ENCODE results near the gene FN3K.

FN3K gene

DNA sequence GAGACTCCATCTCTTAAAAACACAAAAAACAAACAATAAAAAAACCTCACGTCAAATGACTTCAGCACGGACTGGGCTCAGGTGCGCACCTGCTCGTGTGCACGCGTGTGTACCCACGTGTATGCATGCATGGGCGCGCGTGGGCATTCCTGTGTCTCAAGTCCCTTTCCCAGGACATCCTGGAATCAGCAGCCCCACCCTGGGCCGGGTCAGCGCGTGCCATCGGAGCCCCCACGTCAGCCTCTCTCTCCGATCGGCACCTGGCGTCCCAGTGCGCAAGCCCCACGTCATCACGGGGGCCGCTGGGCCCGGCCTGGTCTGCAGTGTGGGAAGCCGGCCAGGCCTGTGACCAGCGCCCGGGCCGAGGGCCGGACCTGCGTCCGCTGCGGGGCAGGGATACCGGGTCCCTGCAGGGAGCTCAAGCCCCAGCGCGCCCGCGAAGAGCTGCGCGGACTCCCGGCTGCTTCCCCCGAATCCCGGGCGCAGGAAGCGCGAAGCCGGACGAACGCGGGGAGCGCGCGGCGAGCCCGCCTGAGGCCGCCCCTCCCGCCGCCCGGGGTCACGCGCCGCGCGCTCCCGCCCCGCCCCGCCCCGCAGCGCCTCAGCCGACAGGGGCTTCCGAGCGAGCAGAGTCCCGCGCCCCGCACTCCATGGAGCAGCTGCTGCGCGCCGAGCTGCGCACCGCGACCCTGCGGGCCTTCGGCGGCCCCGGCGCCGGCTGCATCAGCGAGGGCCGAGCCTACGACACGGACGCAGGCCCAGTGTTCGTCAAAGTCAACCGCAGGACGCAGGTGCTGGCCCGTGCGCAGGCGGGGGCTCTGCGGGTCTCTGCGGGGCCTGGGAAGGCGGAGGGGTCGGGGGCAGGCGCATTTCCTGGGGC is at the start of gene FN3K:
Gene FN3K (plus strand): TSS at position 629 of the 880 bp plus-strand sequence. CDS start 22 bp downstream, at position 651.
- H3K27me3 Mint-ChIP-seq: peaks cover 9% of the 10 kb centered on the region
- H3K36me3 Mint-ChIP-seq: peaks cover 37% of the 10 kb centered on the region
- H3K9me3 Mint-ChIP-seq: peaks cover 6% of the 10 kb centered on the region
- ATAC-seq: peak; percentile 49
- H3K27ac Mint-ChIP-seq: no peak within 1 kb of the TSS
- H3K4me3 Mint-ChIP-seq: peak within 1 kb of the TSS; percentile 35
- no peaks in the 10 kb centered on the region for H3K4me1 Mint-ChIP-seq

DNA sequence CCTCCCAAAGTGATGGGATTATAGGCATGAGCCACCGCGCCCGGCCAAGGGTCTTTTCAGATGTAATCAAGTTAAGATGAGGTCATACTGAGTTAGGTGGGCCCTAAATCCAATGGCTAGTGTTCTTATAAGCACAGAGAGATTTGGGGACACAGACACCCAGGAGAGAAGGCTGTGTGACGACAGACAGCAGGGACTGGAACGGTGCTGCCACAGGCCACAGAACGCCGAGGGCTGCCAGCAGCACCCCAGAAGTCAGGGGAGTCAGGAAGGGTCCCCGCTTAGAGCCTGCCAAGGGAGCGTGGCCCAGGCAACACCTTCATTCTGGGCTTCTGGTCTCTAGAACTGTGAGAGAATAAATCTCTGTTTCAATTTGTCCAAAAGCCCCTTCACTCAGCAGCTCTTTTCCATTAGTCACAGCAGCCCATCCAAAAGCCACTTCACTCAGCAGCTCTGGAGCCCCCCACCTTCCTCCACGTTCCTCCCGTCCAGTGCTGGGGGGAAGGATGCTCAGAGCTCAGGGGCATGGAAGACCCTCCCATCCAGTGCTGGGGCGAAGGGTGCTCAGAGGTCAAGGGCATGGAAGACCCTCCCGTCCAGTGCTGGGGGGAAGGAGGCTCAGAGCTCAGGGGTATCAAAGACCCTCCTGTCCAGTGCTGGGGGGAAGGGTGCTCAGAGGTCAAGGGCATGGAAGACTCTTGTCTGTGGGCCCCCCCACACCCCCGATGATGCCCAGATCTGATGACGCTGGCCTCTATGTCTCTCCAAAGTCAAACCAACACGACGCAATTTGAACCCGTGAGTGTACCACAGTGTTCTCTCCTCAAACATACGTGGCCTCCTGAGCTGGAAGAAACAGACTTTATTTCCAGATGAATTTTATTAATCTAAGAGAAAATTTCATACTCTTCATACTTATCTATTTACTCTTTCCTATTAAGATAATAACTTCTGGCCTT is 48.8 kb upstream of the FN3K start:
- ATAC-seq: no peak
- H3K36me3 Mint-ChIP-seq: peaks cover 6% of the 10 kb centered on the region
- no peaks in the 10 kb centered on the region for H3K4me1 Mint-ChIP-seq
- no peaks in the 10 kb centered on the region for H3K27me3 Mint-ChIP-seq
- no peak overlapping the region for H3K27ac Mint-ChIP-seq
- H3K9me3 Mint-ChIP-seq: peaks cover 3% of the 10 kb centered on the region
- H3K4me3 Mint-ChIP-seq: no peak overlapping the region

DNA sequence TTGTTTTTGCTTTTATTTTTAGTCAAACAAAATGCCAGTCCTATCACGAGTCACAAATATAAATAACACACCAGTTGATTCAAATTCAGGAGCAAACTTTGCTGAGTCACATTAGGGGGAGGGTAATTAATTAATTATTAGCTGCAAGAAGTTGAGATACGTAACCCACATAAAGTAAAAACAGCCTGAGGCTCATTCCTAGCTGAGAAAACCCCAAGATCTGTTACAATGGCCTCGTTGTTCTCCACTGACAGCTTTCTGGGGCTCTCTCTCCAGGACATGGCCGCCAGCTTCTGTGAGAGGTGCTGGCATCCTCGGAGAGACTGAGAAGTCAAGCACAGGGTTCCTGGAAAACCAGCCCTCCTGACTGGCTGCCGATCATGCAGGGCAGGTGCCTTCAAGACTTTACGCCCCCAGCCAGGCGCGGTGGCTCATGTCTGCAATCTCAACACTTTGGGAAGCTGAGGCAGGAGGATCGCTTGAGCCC is 48.0 kb upstream of the FN3K start:
- no peak for ATAC-seq
- Mint-ChIP-seq H3K9me3 (no peaks in the 10 kb centered on the region), H3K27ac (no peak overlapping the region), H3K4me3 (no peak overlapping the region), H3K36me3 (peaks cover 6% of the 10 kb centered on the region), H3K4me1 (no peaks in the 10 kb centered on the region), H3K27me3 (no peaks in the 10 kb centered on the region)

DNA sequence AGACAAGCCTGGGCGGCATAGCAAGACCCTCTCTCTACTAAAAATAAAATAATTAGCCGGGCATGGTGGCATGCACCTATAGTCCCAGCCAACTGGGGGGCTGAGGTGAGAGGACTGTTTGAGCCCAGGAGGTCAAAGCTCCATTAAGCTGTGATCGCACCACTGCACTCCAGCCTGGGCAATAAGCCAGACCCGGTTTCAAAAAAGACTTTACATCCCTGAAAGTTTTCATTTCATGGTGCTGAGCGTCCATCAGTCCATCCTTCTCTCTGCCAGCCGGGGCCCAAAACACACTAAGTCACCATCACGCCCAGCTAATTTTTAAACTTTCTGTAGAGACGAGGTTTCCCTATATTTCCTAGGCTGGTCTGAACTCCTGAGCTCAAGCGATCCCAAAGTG is 47.5 kb upstream of the FN3K start:
- no peak for ATAC-seq
- no peaks in the 10 kb centered on the region for H3K27me3 Mint-ChIP-seq
- no peak overlapping the region for H3K27ac Mint-ChIP-seq
- no peaks in the 10 kb centered on the region for H3K9me3 Mint-ChIP-seq
- H3K4me3 Mint-ChIP-seq: no peak overlapping the region
- H3K4me1 Mint-ChIP-seq: no peaks in the 10 kb centered on the region
- H3K36me3 Mint-ChIP-seq: peaks cover 6% of the 10 kb centered on the region

DNA sequence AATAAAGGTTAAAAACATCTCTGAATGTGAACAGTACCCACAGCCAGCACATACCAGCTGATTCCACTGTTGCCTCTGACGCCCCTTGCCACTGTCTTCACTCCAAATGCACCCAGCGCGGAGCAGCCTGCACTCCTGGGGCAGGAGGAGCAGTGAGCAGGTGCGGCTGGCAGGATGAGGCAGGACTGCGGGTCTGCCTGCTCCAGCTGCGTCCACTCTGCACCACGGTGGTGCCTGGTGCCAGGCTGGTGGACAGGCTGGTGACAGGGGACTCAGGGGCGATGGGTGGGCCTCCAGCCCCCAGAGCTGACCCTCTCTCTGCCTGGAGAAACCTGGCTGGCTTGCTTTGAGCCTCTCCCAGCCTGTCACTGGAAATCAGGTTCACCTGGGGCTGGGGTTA is 46.3 kb upstream of the FN3K start:
- Mint-ChIP-seq H3K27ac (no peak overlapping the region), H3K4me1 (no peaks in the 10 kb centered on the region), H3K4me3 (no peak overlapping the region), H3K9me3 (no peaks in the 10 kb centered on the region), H3K36me3 (peaks cover 6% of the 10 kb centered on the region), H3K27me3 (no peaks in the 10 kb centered on the region)
- no peak for ATAC-seq

DNA sequence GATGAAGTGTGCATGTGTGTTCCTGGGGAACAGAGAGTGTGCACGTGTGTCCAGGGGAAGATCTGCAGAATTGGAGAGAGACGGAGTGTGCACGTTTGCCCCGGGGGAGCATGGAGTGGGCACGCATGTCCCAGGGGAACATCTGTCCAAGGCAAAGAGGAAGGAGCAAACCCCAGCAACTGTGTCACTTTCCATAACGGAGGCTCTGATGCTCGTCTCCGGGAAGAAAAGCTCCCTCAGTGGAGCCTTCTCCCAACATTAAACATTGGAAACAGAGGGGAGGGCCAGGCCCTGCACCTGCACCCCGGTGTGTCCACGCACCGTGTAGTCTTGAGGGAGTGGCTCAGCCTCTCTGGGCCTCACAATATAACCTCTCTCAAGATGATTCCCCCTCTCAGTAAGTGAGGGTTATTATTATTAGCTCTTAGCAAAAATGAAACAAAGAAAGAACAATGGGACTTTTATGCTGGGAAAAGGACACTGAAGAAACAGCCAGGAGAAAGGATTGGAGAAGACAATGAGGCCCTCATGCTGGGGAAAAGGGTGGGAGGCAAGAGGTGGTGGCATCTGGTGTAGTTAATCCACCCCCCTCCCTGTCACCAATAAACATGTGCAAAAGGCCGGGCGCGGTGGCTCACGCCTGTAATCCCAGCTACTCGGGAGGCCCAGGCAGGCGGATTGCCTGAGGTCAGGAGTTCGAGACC is 44.5 kb upstream of the FN3K start:
- H3K4me3 Mint-ChIP-seq: no peak overlapping the region
- peaks cover 2% of the 10 kb centered on the region for H3K27me3 Mint-ChIP-seq
- H3K27ac Mint-ChIP-seq: no peak overlapping the region
- peaks cover 16% of the 10 kb centered on the region for H3K36me3 Mint-ChIP-seq
- no peaks in the 10 kb centered on the region for H3K4me1 Mint-ChIP-seq
- no peak for ATAC-seq
- peaks cover 9% of the 10 kb centered on the region for H3K9me3 Mint-ChIP-seq

DNA sequence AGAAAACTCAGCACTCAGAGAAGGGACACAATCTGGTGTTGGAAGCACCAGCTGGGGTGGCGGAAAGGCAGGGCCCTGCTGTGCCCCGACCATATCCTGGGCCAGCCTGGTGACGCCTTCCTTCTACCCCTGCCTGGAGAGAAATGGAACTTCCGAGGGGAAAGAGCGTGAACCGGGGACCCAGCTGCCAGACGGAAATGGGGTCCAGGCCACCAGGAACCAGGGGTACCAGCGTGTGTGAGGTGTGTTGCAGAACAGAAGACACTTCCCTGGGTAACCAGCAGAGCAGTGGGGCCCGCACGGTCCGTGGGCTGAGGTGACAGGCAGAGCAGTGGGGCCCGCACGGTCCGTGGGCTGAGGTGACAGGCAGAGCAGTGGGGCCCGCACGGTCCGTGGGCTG is 43.7 kb upstream of the FN3K start:
- H3K4me3 Mint-ChIP-seq: no peak overlapping the region
- peaks cover 9% of the 10 kb centered on the region for H3K9me3 Mint-ChIP-seq
- H3K27ac Mint-ChIP-seq: no peak overlapping the region
- H3K36me3 Mint-ChIP-seq: peaks cover 16% of the 10 kb centered on the region
- H3K27me3 Mint-ChIP-seq: peaks cover 10% of the 10 kb centered on the region
- ATAC-seq: no peak
- H3K4me1 Mint-ChIP-seq: peaks cover 1% of the 10 kb centered on the region

DNA sequence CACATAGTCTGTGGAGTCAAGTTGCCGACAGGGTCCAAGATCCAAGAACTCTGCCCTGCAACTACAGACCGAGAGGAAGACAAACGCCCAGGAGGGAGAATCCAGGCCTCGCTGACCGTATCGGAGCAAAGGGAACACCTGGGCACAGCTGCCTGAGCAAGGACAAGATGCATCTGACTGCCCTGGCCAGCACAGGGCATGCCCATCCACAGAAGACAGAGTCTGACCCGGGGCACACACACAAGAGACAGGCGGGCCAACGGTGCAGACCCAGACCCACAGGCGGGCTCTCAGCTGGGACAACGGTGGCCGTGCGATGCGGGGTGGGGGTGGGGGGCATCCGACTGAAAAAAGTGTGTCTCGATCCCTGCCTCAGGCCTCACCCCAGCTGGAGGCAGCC is 43.1 kb upstream of the FN3K start:
- Mint-ChIP-seq H3K36me3 (peaks cover 16% of the 10 kb centered on the region), H3K27ac (no peak overlapping the region), H3K4me1 (peaks cover 7% of the 10 kb centered on the region), H3K27me3 (peaks cover 15% of the 10 kb centered on the region), H3K9me3 (peaks cover 9% of the 10 kb centered on the region), H3K4me3 (no peak overlapping the region)
- no peak for ATAC-seq

DNA sequence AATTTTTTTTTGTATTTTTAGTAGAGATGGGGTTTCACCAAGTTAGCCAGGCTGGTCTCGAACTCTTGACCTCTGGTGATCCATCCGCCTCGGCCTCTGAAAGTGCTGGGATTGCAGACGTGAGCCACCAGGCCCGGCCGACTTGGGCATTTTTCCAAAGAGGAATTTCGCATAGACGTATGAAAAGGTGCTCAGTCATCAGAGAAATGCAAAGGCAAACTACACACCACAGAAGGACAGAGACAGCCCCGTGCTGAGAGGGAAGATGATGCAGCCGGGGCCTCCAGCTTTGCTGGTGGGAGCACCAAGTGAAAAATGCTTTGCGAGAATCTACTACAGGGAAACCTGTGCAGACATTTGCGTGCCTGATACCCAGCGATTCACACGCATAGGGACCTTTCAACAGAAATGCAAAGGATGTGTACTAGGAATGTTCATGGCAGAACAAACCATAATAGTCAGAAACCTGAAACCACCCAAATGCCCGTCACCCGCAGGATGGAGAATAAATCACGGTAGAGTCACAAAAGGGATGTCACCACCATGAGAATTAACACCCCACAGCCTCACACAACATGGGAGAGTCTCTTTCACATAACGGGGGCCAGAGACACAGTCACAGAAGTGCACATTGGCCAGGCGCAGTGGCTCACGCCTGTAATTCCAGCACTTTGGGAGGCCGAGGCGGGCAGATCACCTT is 42.1 kb upstream of the FN3K start:
- Mint-ChIP-seq H3K27me3 (peaks cover 19% of the 10 kb centered on the region), H3K9me3 (peaks cover 9% of the 10 kb centered on the region), H3K27ac (no peak overlapping the region), H3K36me3 (peaks cover 16% of the 10 kb centered on the region), H3K4me3 (no peak overlapping the region), H3K4me1 (peaks cover 10% of the 10 kb centered on the region)
- no peak for ATAC-seq

DNA sequence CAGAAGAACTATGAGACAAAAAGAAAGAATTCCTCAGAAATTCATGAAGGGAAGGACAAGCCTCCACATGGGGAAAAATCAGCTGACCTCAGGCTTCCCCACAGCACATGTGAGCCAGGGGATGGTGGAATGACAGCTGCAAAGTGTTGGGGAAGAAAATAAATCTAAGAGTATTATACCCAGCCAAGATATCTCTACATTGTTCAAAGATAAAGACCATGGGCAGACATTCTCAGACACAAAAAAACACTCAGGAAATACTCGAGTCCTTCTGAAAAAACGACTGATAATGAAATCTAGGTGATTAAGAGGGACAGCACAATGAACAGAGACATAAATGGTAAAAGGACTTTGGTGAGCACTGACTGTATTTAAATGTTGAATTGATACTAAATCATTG is 40.8 kb upstream of the FN3K start:
- peaks cover 19% of the 10 kb centered on the region for H3K27me3 Mint-ChIP-seq
- peaks cover 9% of the 10 kb centered on the region for H3K9me3 Mint-ChIP-seq
- H3K4me3 Mint-ChIP-seq: no peak overlapping the region
- H3K27ac Mint-ChIP-seq: no peak overlapping the region
- peaks cover 16% of the 10 kb centered on the region for H3K36me3 Mint-ChIP-seq
- no peak for ATAC-seq
- peaks cover 16% of the 10 kb centered on the region for H3K4me1 Mint-ChIP-seq

DNA sequence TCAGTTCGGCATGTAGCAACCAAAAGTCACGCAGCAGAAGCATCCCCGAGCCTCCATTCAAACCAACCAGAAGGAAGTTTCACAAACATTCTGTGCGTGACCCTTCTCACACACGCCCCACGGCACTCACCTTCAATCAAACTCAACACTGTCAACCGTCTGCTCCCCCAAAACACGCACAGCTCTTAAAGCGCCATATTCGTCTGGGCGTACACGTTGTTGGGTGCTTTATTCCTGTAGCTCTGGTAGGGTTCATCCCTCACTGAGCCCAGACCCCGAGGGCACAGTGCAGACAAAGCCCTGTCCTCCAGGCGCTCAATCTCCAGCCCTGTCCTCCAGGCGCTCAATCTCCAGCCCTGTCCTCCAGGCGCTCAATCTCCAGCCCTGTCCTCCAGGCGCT is 39.2 kb upstream of the FN3K start:
- no peak for ATAC-seq
- peaks cover 10% of the 10 kb centered on the region for H3K36me3 Mint-ChIP-seq
- no peak overlapping the region for H3K4me3 Mint-ChIP-seq
- H3K27ac Mint-ChIP-seq: no peak overlapping the region
- peaks cover 16% of the 10 kb centered on the region for H3K4me1 Mint-ChIP-seq
- H3K9me3 Mint-ChIP-seq: peaks cover 9% of the 10 kb centered on the region
- peaks cover 19% of the 10 kb centered on the region for H3K27me3 Mint-ChIP-seq

DNA sequence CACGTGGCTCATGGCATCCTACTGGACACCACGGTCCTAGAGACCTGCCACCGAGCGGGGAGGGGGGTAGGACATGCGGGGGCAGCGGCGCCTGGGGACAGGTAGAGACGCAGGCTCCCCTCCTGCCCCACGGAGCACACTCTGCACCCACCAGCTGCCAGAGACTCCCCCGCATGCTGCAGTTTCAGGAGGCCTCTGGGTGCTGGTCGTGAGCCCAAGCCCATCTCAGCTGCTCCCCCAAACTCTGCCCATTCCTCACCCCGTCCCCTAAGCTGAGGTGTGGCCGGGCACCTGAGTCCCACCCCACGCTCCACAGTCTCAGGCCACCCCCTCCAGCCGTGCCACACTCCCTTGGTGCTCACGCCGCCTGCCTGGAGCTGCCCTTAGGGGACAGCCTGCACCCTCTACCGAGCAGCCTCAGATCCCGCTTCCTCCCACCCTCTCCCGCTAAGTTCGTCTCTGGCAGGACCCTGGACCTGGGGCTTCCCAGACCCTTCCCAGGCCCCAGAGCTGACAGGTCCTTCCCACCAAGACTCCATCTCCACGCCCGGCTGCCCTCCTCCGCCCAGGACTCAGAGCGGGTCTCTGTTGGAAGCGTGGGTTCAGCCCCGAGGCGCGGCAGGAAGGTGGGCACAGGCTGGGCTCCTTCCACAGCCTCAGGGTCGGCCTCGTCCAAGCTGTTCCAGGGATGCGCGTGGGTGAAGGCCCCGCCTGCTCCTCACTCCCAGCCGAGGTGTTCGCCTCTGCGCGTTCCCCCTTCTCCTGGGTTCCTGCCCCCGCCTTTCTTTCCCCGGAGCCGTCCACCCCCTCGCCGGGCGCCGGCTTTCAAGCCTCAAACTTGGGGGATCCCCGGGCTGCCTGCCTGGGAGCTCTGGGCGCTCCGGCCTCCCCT is 38.3 kb upstream of the FN3K start:
- Mint-ChIP-seq H3K4me3 (peak overlapping the region; percentile 79), H3K27me3 (peaks cover 19% of the 10 kb centered on the region), H3K27ac (no peak overlapping the region)

DNA sequence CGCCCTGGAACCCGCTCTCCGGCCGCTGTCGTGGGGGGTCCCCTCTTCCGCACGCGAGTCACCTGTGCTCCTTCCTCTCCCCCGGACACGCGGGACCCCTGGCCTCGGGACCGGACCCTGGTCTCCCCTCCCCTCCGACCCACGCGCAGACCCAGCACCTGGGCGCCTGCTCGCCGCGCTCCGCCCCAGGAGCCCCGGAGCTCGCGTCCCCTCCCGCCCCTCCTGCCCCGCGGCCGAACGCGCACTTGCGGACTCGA is 37.7 kb upstream of the FN3K start:
- H3K36me3 Mint-ChIP-seq: peaks cover 10% of the 10 kb centered on the region
- H3K9me3 Mint-ChIP-seq: peaks cover 9% of the 10 kb centered on the region
- H3K4me1 Mint-ChIP-seq: peaks cover 16% of the 10 kb centered on the region
- H3K27me3 Mint-ChIP-seq: peaks cover 19% of the 10 kb centered on the region
- ATAC-seq: no peak
- no peak overlapping the region for H3K27ac Mint-ChIP-seq
- peak overlapping the region; percentile 79 for H3K4me3 Mint-ChIP-seq

More for the DNA sequence above, 38.3 kb upstream of the FN3K start:
- Mint-ChIP-seq H3K4me1 (peaks cover 16% of the 10 kb centered on the region), H3K9me3 (peaks cover 9% of the 10 kb centered on the region), H3K36me3 (peaks cover 10% of the 10 kb centered on the region)
- no peak for ATAC-seq
